ENCODE results near the gene VSIR.

VSIR gene

DNA sequence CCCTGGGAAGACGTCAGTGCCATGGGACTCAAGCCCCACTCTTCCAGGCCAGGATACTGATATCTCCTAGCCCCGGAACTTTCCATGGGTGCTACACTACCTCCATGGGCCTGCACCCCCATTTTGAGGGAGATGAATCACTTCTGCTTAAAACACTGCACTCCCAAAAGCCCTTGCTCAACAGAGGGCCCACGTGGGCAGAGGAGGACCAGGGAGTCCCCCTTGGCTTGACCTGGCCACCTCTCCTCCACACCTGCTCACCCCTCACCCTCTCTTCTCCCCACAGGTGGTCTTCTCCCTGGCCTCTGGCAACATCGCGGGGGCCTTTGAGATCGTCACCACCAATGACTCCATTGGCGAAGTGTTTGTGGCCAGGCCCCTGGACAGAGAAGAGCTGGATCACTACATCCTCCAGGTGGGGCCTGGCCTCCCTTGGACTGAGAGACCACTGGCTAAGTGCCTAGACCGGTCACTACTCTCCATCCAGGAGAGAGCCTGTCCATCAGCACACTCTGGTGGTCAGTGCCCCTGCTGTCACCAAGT, 33.9 kb downstream of the VSIR start:
- TF ChIP-seq, protein P1, sequence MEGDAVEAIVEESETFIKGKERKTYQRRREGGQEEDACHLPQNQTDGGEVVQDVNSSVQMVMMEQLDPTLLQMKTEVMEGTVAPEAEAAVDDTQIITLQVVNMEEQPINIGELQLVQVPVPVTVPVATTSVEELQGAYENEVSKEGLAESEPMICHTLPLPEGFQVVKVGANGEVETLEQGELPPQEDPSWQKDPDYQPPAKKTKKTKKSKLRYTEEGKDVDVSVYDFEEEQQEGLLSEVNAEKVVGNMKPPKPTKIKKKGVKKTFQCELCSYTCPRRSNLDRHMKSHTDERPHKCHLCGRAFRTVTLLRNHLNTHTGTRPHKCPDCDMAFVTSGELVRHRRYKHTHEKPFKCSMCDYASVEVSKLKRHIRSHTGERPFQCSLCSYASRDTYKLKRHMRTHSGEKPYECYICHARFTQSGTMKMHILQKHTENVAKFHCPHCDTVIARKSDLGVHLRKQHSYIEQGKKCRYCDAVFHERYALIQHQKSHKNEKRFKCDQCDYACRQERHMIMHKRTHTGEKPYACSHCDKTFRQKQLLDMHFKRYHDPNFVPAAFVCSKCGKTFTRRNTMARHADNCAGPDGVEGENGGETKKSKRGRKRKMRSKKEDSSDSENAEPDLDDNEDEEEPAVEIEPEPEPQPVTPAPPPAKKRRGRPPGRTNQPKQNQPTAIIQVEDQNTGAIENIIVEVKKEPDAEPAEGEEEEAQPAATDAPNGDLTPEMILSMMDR (IDR thresholded peaks at IDR 0.05; ENCODE audit: low read depth, low read length) = no peak
- no peak overlapping the region for H3K4me3 ChIP-seq (ENCODE audit: low read depth, low read length)

DNA sequence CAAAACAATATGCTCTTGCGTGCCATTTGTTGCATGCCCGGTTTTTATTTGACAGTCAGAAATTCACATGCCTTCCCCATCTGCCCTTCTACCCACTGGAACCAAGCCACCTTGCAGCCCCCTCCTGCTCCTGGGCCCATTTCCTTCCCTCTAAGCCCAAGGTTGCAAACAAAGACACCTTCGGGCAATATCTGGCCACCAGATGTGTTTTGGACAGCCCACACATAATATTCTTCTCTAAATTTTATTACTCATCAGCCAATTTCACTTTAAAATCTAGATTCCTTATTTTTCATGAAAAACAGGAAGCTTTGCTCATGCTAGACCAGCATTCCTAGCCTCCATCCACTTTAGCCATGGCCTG, 35.5 kb downstream of the VSIR start:
- TF ChIP-seq, protein P1 (IDR thresholded peaks at IDR 0.05; ENCODE audit: low read depth, low read length) = no peak
- no peak overlapping the region for H3K4me3 ChIP-seq (ENCODE audit: low read depth, low read length)

DNA sequence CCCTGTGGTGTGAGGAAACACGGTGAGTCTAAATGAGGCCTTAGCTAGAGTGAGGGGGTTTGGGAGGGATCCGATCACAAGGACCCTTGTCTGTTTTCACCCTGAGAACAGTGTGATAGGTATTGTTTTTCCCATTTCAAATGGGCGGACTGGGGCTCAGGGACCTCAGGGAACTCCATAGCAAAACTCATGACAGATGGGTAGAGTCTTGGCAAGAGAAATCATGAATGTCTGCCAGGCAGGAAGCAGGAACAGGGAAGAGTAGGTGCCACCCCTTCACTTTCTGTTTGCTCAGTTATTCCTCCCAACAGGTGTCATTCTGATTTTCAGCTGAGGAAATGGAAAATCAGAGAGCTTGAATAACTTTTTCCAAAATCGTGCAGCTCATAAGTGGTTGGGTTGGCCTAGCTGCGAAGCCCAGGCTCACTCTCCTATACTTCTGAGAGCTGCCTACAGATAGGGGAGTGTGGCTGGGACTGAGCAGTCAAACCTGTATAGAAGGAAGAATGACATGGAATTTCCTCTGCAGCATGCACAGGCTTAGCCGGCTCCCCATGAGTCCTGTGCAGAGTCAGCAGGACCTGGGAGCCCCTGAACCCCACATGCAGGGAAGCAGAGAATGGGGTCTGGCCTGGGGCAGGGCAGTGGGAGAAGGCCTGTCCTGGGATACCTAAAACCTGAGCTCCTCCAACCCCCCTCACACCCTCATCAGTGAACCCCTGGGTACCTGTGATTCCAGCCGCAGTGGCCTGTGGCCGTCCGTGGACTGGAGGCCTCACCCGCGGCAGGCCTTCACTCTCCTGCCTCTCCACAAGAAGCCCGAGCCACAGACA, 36.1 kb downstream of the VSIR start:
- TF ChIP-seq, protein P1 (IDR thresholded peaks at IDR 0.05; ENCODE audit: low read depth, low read length) = no peak
- no peak overlapping the region for H3K4me3 ChIP-seq (ENCODE audit: low read depth, low read length)

DNA sequence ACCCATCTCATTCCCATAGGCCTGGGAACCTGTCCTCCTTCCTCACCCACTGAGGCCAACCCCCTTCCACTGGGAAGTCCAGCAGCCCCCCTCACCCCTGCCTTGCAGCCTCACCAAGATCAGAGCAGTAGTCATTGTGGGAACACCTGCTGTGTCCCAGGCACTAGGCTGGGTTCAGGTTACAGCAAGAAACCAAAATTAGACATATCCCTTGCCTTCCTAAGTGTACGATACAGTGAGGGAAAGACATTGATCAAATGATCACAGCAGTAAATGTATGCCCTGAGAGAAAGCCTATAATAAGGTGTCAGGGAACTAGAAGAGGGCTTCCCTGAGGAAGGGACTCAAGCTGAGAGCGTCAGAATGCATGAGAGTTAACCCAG, 36.8 kb downstream of the VSIR start:
- H3K4me3 ChIP-seq (ENCODE audit: low read depth, low read length) = no peak overlapping the region
- TF ChIP-seq, protein P1 (IDR thresholded peaks at IDR 0.05; ENCODE audit: low read depth, low read length) = no peak

DNA sequence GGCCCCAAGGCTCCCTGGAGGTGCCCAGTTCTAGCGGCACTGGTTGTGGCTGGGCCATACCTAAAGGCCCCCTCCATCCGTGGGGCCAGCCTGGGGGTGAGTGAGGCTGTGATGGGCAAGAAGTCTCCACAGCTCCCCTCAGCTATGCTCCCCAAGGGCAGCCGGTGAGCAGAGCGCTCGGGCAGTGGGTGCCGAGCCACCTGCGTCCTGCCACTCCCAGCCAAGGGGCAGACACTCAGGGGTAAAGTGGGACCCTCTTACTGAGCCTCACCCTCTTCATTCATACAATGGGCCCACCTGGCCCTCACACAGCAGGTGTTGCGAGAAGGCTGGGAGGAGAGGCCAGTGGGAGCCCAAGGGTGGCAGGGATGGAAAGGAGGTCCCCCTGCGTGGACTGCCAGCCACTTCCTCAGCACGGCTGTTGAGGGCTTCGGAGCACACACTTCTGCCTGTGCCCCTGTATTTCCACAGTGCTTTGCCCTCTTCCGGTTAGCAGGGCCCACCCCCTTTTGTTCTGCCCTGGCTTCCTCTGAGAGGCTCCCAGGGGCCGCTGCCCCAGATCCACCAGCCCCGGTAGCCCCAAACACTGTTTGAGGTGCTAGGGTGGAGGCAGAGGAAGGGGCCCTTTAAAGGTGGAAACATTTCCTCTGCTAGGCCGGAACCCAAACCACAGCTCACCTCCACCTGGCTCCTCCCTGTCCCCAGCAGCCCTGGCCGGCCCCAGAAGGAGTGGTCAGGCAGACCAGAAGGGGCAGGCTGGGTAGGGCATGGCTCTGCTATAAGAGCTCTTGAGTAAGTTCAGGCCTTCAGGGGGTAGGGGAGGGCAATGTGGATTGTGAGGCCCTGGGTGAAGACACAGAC, 37.4 kb downstream of the VSIR start:
- H3K4me3 ChIP-seq (ENCODE audit: low read depth, low read length) = no peak overlapping the region
- TF ChIP-seq, protein P1 (IDR thresholded peaks at IDR 0.05; ENCODE audit: low read depth, low read length) = no peak

DNA sequence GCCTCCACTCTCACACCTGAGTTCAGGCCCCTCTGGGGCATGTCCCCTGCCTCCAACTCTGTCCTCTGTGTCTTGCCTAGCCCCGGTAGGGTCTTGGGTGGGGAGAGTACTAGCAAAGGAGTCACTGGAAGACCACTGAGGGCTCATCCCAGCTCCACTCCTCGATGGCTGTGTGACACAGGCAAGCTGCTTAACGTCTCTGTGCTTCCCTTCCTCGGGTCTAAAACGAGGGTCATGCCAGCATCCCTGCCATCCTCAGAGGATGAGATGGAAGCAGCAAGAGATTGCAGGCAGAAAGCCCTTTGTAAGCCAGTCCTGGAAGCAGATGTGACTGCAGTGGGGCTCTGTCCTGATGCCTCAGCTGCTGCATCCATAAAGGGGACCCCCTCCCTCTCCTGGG, 38.5 kb downstream of the VSIR start:
- TF ChIP-seq, protein P1 (IDR thresholded peaks at IDR 0.05; ENCODE audit: low read depth, low read length) = no peak
- H3K4me3 ChIP-seq (ENCODE audit: low read depth, low read length) = no peak overlapping the region

DNA sequence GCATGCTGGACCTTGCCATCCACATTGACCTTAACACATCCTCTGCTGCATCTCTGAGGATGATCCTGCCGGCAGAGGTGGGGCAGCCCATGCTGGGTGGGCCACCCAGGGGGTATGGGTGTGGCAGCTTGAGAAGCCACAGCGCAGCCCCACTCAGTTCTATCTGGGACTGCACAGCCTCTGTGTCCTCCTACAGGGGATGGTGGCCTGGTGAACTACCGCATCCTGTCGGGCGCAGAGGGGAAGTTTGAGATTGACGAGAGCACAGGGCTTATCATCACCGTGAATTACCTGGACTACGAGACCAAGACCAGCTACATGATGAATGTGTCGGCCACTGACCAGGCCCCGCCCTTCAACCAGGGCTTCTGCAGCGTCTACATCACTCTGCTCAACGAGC, 41.5 kb downstream of the VSIR start:
- TF ChIP-seq, protein P1 (IDR thresholded peaks at IDR 0.05; ENCODE audit: low read depth, low read length) = no peak
- H3K4me3 ChIP-seq (ENCODE audit: low read depth, low read length) = no peak overlapping the region

Measured in WI38 (cell line).